HG03460 (cell line): Measurements from ENCODE around the gene SLC13A2.
A peak's percentile ranks its signal among the peaks of the same experiment; 100 is the strongest.

Experiments used
- ATAC-seq: cut with Tn5 transposase; IDR thresholded peaks from one replicate; pipeline ENCODE4 v1.9.1; 2021; ENCODE audit not compliant: unreplicated experiment

SLC13A2 gene

GRCh38 chr17:28492352-28493310, 19.2 kb downstream of the SLC13A2 start:
- no peak for ATAC-seq

GRCh38 chr17:28493460-28493859, 20.0 kb downstream of the SLC13A2 start:
- ATAC-seq: no peak

- ATAC-seq: peak; percentile 65
Observed at GRCh38 chr17:28494445-28495188, 21.2 kb downstream of the SLC13A2 start.

GRCh38 chr17:28495635-28496034, 22.2 kb downstream of the SLC13A2 start:
- no peak for ATAC-seq

- no peak for ATAC-seq
Observed at GRCh38 chr17:28497931-28498330, 24.5 kb downstream of the SLC13A2 start.

- no peak for ATAC-seq
Observed at GRCh38 chr17:28498652-28499363, 25.4 kb downstream of the SLC13A2 start.

- no peak for ATAC-seq
Observed at GRCh38 chr17:28499364-28499664, 25.9 kb downstream of the SLC13A2 start.

GRCh38 chr17:28499684-28500357, 26.4 kb downstream of the SLC13A2 start:
- ATAC-seq: no peak

- peak; percentile 58 for ATAC-seq
Observed at GRCh38 chr17:28500712-28501379, 27.4 kb downstream of the SLC13A2 start.

GRCh38 chr17:28501421-28502284, 28.2 kb downstream of the SLC13A2 start:
- no peak for ATAC-seq

- no peak for ATAC-seq
Observed at GRCh38 chr17:28503420-28503819, 30.0 kb downstream of the SLC13A2 start.

- ATAC-seq: no peak
Observed at GRCh38 chr17:28505986-28506665, 32.7 kb downstream of the SLC13A2 start, which contains the start of gene FOXN1. FOXN1 (plus strand) TSS chr17:28506348; CDS start chr17:28523970, 17,622 bp downstream.

GRCh38 chr17:28506763-28507487, 33.5 kb downstream of the SLC13A2 start:
- no peak for ATAC-seq

GRCh38 chr17:28507567-28508203, 34.2 kb downstream of the SLC13A2 start:
- ATAC-seq: no peak

GRCh38 chr17:28508211-28508724, 34.8 kb downstream of the SLC13A2 start:
- ATAC-seq: no peak

GRCh38 chr17:28509789-28510188, 36.3 kb downstream of the SLC13A2 start:
- ATAC-seq: no peak

GRCh38 chr17:28511858-28512461, 38.5 kb downstream of the SLC13A2 start:
- ATAC-seq: no peak
